Measurements from ENCODE around the gene KRT10. TPM values are rescaled to one million over a fixed set of nuclear protein-coding genes. Genes with fewer than 3 reads are reported as not detected.

Gene KRT10
- total RNA-seq, 1 experiment from 2014 or later: 24.8 TPM

DNA sequence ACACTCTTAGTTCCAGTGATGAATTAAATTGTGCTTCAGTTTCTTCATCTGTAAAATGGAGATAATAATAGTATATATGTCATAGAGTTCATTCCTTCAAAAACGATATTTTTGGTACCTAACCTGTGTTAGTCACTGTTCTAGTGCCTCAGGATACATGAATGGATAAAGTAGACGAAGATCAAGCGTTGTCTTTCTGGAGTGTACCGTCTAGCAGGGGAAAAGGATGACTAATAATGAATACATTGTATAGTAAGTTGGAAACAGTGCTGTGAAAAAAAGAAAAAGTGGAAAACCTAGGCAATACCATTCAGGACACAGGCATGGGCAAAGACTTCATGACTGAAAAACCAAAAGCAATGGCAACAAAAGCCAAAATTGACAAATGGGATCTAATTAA is 8.6 kb downstream of the KRT10 start:
- H4K20me1 ChIP-seq (ENCODE audit: low read length): no peaks in the 10 kb centered on the region
- H3K4me2 ChIP-seq (ENCODE audit: low read length): no peak overlapping the region
- H3K27ac ChIP-seq (ENCODE audit: low read length): peak overlapping the region; percentile 30
- no peaks in the 10 kb centered on the region for H3K27me3 ChIP-seq (ENCODE audit: low read length)
- peak; percentile 83 for DNase-seq
- H3K9ac ChIP-seq (ENCODE audit: low read length): no peak overlapping the region
- intact Hi-C loops (cut with micrococcal nuclease): no loop called here
- H3K36me3 ChIP-seq (ENCODE audit: low read depth, low read length): no peaks in the 10 kb centered on the region
- no peaks in the 10 kb centered on the region for H3K9me3 ChIP-seq (ENCODE audit: low read length)
- peak; percentile 86 for ATAC-seq
- BruUV-seq (replicated peaks): no TSS peak
- no peaks in the 10 kb centered on the region for H3K9me2 ChIP-seq (replicated peaks; ENCODE audit: low read length)
- no peak overlapping the region for H3K4me3 ChIP-seq (ENCODE audit: low read length)
- H3F3A ChIP-seq (ENCODE audit: low read length, unreplicated experiment): peaks cover 7% of the 10 kb centered on the region
- CTCF ChIA-PET: no interaction called here
- peaks cover 34% of the 10 kb centered on the region for H3K4me1 ChIP-seq (ENCODE audit: insufficient read depth, low read length)
- TF ChIP-seq EZH2phosphoT487 (IDR thresholded peaks at IDR 0.05; ENCODE audit: borderline replicate concordance, low read length): no peak
- TF ChIP-seq EZH2 (IDR thresholded peaks at IDR 0.05; ENCODE audit: low read length, unreplicated experiment): no peak
- TF ChIP-seq, protein P1, sequence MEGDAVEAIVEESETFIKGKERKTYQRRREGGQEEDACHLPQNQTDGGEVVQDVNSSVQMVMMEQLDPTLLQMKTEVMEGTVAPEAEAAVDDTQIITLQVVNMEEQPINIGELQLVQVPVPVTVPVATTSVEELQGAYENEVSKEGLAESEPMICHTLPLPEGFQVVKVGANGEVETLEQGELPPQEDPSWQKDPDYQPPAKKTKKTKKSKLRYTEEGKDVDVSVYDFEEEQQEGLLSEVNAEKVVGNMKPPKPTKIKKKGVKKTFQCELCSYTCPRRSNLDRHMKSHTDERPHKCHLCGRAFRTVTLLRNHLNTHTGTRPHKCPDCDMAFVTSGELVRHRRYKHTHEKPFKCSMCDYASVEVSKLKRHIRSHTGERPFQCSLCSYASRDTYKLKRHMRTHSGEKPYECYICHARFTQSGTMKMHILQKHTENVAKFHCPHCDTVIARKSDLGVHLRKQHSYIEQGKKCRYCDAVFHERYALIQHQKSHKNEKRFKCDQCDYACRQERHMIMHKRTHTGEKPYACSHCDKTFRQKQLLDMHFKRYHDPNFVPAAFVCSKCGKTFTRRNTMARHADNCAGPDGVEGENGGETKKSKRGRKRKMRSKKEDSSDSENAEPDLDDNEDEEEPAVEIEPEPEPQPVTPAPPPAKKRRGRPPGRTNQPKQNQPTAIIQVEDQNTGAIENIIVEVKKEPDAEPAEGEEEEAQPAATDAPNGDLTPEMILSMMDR (conservative IDR thresholded peaks at IDR 0.05; ENCODE audit: low read depth, low read length): no peak
- no peak overlapping the region for H2AFZ ChIP-seq (ENCODE audit: low read length)
- POLR2A ChIA-PET (ENCODE audit: unreplicated experiment): no interaction called here
- H3K79me2 ChIP-seq (ENCODE audit: low read length): peaks cover 10% of the 10 kb centered on the region

DNA sequence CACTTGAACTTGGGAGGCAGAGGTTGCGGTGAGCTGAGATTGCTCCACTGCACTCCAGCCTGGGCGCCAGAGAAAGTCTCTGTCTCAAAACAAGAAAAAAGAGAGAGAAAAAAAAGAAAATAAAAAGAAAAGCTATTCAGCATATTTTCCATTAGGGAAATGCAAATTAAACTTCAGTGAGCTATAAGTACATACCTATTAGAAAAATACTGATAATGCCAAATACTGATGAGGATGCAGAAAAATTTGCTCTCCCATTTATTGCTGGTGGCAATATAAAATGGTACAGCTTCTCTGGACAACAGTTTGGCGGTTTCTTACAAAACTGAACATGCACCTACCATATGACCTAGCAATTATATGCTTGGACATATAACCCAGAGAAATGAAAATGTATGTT is 9.8 kb downstream of the KRT10 start:
- no peaks in the 10 kb centered on the region for H3K9me3 ChIP-seq (ENCODE audit: low read length)
- no TSS peak for BruUV-seq (replicated peaks)
- no peaks in the 10 kb centered on the region for H3K9me2 ChIP-seq (replicated peaks; ENCODE audit: low read length)
- H3K4me1 ChIP-seq (ENCODE audit: insufficient read depth, low read length): peaks cover 28% of the 10 kb centered on the region
- H3K27ac ChIP-seq (ENCODE audit: low read length): no peak overlapping the region
- no peaks in the 10 kb centered on the region for H3K36me3 ChIP-seq (ENCODE audit: low read depth, low read length)
- H3K4me3 ChIP-seq (ENCODE audit: low read length): no peak overlapping the region
- H4K20me1 ChIP-seq (ENCODE audit: low read length): no peaks in the 10 kb centered on the region
- DNase-seq: no peak
- POLR2A ChIA-PET (ENCODE audit: unreplicated experiment): interaction anchor here (0.6 kb wide), 1 partner anchor 800 kb away, joined by 3 read pairs; the partner anchor contains the start of gene KRT16
- no peaks in the 10 kb centered on the region for H3K27me3 ChIP-seq (ENCODE audit: low read length)
- H2AFZ ChIP-seq (ENCODE audit: low read length): no peak overlapping the region
- CTCF ChIA-PET: no interaction called here
- intact Hi-C loops (cut with micrococcal nuclease): no loop called here
- TF ChIP-seq, protein P1 (conservative IDR thresholded peaks at IDR 0.05; ENCODE audit: low read depth, low read length): no peak
- no peak for TF ChIP-seq EZH2 (IDR thresholded peaks at IDR 0.05; ENCODE audit: low read length, unreplicated experiment)
- no peak for TF ChIP-seq EZH2phosphoT487 (IDR thresholded peaks at IDR 0.05; ENCODE audit: borderline replicate concordance, low read length)
- no peaks in the 10 kb centered on the region for H3K79me2 ChIP-seq (ENCODE audit: low read length)
- H3K4me2 ChIP-seq (ENCODE audit: low read length): no peak overlapping the region
- ATAC-seq: no peak
- no peak overlapping the region for H3K9ac ChIP-seq (ENCODE audit: low read length)
- H3F3A ChIP-seq (ENCODE audit: low read length, unreplicated experiment): peaks cover 7% of the 10 kb centered on the region

DNA sequence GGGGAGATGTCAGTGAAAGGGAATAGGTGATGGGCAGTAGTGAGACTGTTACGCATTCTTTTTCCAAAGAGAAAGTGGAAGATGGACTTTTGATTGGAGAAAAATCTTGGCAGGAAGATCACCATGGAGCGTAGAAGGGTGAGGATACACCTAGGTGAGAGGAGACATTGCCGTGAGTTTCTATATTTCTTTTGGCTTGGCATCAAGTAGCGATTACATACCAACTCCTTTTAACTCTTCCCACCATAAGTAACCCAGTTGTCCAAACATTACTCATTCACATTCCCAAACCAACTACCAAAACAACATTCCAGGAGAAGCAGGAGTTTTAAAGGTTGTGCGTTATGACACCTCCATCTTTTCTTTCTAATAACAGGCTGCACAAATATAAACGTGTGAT is 11.9 kb downstream of the KRT10 start:
- DNase-seq (peak; percentile 87), ATAC-seq (peak; percentile 71)
- no peaks in the 10 kb centered on the region for H3K9me3 ChIP-seq (ENCODE audit: low read length)
- H3F3A ChIP-seq (ENCODE audit: low read length, unreplicated experiment): peaks cover 7% of the 10 kb centered on the region
- peak overlapping the region; percentile 67 for H3K4me2 ChIP-seq (ENCODE audit: low read length)
- no peaks in the 10 kb centered on the region for H3K27me3 ChIP-seq (ENCODE audit: low read length)
- no peaks in the 10 kb centered on the region for H3K9me2 ChIP-seq (replicated peaks; ENCODE audit: low read length)
- H3K36me3 ChIP-seq (ENCODE audit: low read depth, low read length): no peaks in the 10 kb centered on the region
- no peaks in the 10 kb centered on the region for H3K79me2 ChIP-seq (ENCODE audit: low read length)
- intact Hi-C loops (cut with micrococcal nuclease): no loop called here
- ChIA-PET CTCF (no interaction called here), POLR2A (ENCODE audit: unreplicated experiment) (no interaction called here)
- no peak for TF ChIP-seq EZH2phosphoT487 (IDR thresholded peaks at IDR 0.05; ENCODE audit: borderline replicate concordance, low read length)
- TF ChIP-seq EZH2 (IDR thresholded peaks at IDR 0.05; ENCODE audit: low read length, unreplicated experiment): no peak
- TF ChIP-seq, protein P1 (conservative IDR thresholded peaks at IDR 0.05; ENCODE audit: low read depth, low read length): no peak
- H3K27ac ChIP-seq (ENCODE audit: low read length): peak overlapping the region; percentile 78
- BruUV-seq (replicated peaks): no TSS peak
- H3K4me3 ChIP-seq (ENCODE audit: low read length): peak overlapping the region; percentile 34; the same call in 1 of the 2 replicates
- no peaks in the 10 kb centered on the region for H4K20me1 ChIP-seq (ENCODE audit: low read length)
- H3K9ac ChIP-seq (ENCODE audit: low read length): peak overlapping the region; percentile 17; the same call in 1 of the 2 replicates
- 0 out of 2 replicates have a peak overlapping the region, but pooled peaks have one; percentile 25 for H2AFZ ChIP-seq (ENCODE audit: low read length)
- peaks cover 28% of the 10 kb centered on the region for H3K4me1 ChIP-seq (ENCODE audit: insufficient read depth, low read length)
